COR-L47 (cell line): ENCODE data around the gene RAB3GAP2.
A peak's percentile ranks its signal among the peaks of the same experiment; 100 is the strongest.
"Not testable (repeated sequence)": the region's sequence is repeated elsewhere in the genome, so short reads cannot be mapped to it uniquely, and the experiment has no call there.

Experiments
- DNase-seq: peaks from one replicate; lab custom pipeline; 2025; lab: John Stamatoyannopoulos, UW

Gene RAB3GAP2

GRCh38 chr1:220189750-220190347 lies 82.4 kb downstream of the RAB3GAP2 start:
- DNase-seq, result peak; percentile 40

- DNase-seq, result no peak
Measured at GRCh38 chr1:220188538-220188937, 83.7 kb downstream of the RAB3GAP2 start.

- DNase-seq, result no peak
Measured at GRCh38 chr1:220186752-220187151, 85.5 kb downstream of the RAB3GAP2 start.

GRCh38 chr1:220184506-220184905 lies 87.7 kb downstream of the RAB3GAP2 start:
- DNase-seq, result no peak

- no peak for DNase-seq
Measured at GRCh38 chr1:220182656-220183055, 89.6 kb downstream of the RAB3GAP2 start.

- no peak for DNase-seq
Measured at GRCh38 chr1:220182111-220182510, 90.1 kb downstream of the RAB3GAP2 start.

GRCh38 chr1:220176540-220176939 lies 95.7 kb downstream of the RAB3GAP2 start:
- no peak for DNase-seq

- DNase-seq, result no peak
Measured at GRCh38 chr1:220170836-220171526, 101.3 kb downstream of the RAB3GAP2 start.

- DNase-seq, result not testable (repeated sequence)
Measured at GRCh38 chr1:220169887-220170286, 102.4 kb downstream of the RAB3GAP2 start.

- no peak for DNase-seq
Measured at GRCh38 chr1:220166853-220167252, 105.4 kb downstream of the RAB3GAP2 start.

- no peak for DNase-seq
Measured at GRCh38 chr1:220164517-220164916, 107.7 kb downstream of the RAB3GAP2 start.

GRCh38 chr1:220164116-220164515 lies 108.1 kb downstream of the RAB3GAP2 start:
- DNase-seq, result no peak

- DNase-seq, result no peak
Measured at GRCh38 chr1:220160027-220160426, 112.2 kb downstream of the RAB3GAP2 start.

GRCh38 chr1:220159041-220159440 lies 113.2 kb downstream of the RAB3GAP2 start:
- DNase-seq, result no peak

- not testable (repeated sequence) for DNase-seq
Measured at GRCh38 chr1:220158530-220158929, 113.7 kb downstream of the RAB3GAP2 start.

GRCh38 chr1:220157738-220158137 lies 114.5 kb downstream of the RAB3GAP2 start:
- no peak for DNase-seq

GRCh38 chr1:220156620-220157146 lies 115.6 kb downstream of the RAB3GAP2 start:
- DNase-seq, result no peak

GRCh38 chr1:220153147-220153546 lies 119.1 kb downstream of the RAB3GAP2 start:
- no peak for DNase-seq

- no peak for DNase-seq
Measured at GRCh38 chr1:220151454-220151853, 120.8 kb downstream of the RAB3GAP2 start.

- no peak for DNase-seq
Measured at GRCh38 chr1:220149742-220150141, 122.5 kb downstream of the RAB3GAP2 start.

GRCh38 chr1:220144051-220144450 lies 128.2 kb downstream of the RAB3GAP2 start:
- DNase-seq, result no peak

- DNase-seq, result no peak
Measured at GRCh38 chr1:220139966-220140365, 132.3 kb downstream of the RAB3GAP2 start.

- peak; percentile 1 for DNase-seq
Measured at GRCh38 chr1:220137019-220137786, 135.1 kb downstream of the RAB3GAP2 start.
